ENCODE results near the gene RNF103.

Gene RNF103

GRCh38 chr2:86570059-86570458 lies 53.6 kb downstream of the RNF103 start:
- Histone ChIP-seq H3K9me3 (ENCODE audit: control insufficient read depth, insufficient read depth, low read depth, low read length) (no peaks in the 10 kb centered on the region), H3K27ac (ENCODE audit: extremely low read depth, low read depth, low read length) (no peak overlapping the region), H3K4me1 (ENCODE audit: control insufficient read depth, insufficient read depth, low read length) (no peaks in the 10 kb centered on the region), H3K4me3 (ENCODE audit: low read depth, low read length) (no peak overlapping the region), H3K36me3 (ENCODE audit: control insufficient read depth in 2 of 2, insufficient read depth in 1 of 2, low read length in 2 of 2) (no peaks in the 10 kb centered on the region)
- POLR2A ChIA-PET, result no interaction called here
- no peak for TF ChIP-seq ZNF362 (tag by site-specific recombination; IDR thresholded peaks at IDR 0.05)
- TF ChIP-seq ZNF596 (tag by site-specific recombination; IDR thresholded peaks at IDR 0.05), result no peak
- TF ChIP-seq ZNF324 (tag by site-specific recombination; IDR thresholded peaks at IDR 0.05), result no peak
- no peak for TF ChIP-seq RBAK (tag by site-specific recombination; IDR thresholded peaks at IDR 0.05)
- TF ChIP-seq ZNF248 (tag by site-specific recombination; IDR thresholded peaks at IDR 0.05), result no peak
- no peak for TF ChIP-seq BCL11B (tag by site-specific recombination; IDR thresholded peaks at IDR 0.05; ENCODE audit: low read depth)
- TF ChIP-seq GLI4 (tag by site-specific recombination; IDR thresholded peaks at IDR 0.05), result no peak
- TF ChIP-seq TRIM28 (IDR thresholded peaks at IDR 0.05; ENCODE audit: borderline replicate concordance, low read length), result no peak
- TF ChIP-seq ZNF488 (tag by site-specific recombination; IDR thresholded peaks at IDR 0.05), result no peak
- no peak for TF ChIP-seq ZNF76 (tag by site-specific recombination; IDR thresholded peaks at IDR 0.05; ENCODE audit: borderline replicate concordance, low read depth)
- TF ChIP-seq, protein P1, sequence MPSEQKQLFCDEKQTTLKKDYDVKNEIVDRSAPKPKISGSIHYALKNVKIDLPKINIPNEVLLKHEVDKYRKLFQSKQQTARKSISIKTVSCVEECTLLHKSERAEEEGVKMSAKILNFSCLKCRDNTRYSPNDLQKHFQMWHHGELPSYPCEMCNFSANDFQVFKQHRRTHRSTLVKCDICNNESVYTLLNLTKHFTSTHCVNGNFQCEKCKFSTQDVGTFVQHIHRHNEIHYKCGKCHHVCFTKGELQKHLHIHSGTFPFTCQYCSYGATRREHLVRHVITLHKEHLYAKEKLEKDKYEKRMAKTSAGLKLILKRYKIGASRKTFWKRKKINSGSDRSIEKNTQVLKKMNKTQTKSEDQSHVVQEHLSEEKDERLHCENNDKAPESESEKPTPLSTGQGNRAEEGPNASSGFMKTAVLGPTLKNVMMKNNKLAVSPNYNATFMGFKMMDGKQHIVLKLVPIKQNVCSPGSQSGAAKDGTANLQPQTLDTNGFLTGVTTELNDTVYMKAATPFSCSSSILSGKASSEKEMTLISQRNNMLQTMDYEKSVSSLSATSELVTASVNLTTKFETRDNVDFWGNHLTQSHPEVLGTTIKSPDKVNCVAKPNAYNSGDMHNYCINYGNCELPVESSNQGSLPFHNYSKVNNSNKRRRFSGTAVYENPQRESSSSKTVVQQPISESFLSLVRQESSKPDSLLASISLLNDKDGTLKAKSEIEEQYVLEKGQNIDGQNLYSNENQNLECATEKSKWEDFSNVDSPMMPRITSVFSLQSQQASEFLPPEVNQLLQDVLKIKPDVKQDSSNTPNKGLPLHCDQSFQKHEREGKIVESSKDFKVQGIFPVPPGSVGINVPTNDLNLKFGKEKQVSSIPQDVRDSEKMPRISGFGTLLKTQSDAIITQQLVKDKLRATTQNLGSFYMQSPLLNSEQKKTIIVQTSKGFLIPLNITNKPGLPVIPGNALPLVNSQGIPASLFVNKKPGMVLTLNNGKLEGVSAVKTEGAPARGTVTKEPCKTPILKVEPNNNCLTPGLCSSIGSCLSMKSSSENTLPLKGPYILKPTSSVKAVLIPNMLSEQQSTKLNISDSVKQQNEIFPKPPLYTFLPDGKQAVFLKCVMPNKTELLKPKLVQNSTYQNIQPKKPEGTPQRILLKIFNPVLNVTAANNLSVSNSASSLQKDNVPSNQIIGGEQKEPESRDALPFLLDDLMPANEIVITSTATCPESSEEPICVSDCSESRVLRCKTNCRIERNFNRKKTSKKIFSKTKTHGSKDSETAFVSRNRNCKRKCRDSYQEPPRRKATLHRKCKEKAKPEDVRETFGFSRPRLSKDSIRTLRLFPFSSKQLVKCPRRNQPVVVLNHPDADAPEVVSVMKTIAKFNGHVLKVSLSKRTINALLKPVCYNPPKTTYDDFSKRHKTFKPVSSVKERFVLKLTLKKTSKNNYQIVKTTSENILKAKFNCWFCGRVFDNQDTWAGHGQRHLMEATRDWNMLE (tag by site-specific recombination; conservative IDR thresholded peaks at IDR 0.05; ENCODE audit: low read depth), result no peak
- TF ChIP-seq SCRT1 (tag by site-specific recombination; IDR thresholded peaks at IDR 0.05; ENCODE audit: borderline replicate concordance), result no peak
- TF ChIP-seq MEIS1 (CRISPR knock-in tag; IDR thresholded peaks at IDR 0.05; ENCODE audit: borderline replicate concordance), result no peak
- TF ChIP-seq ZNF704 (tag by site-specific recombination; IDR thresholded peaks at IDR 0.05), result no peak
- TF ChIP-seq ZNF335 (tag by site-specific recombination; conservative IDR thresholded peaks at IDR 0.05), result no peak
- CTCF ChIA-PET, result no interaction called here

- ChIA-PET POLR2A (no interaction called here), CTCF (no interaction called here)
- H3K36me3 ChIP-seq (ENCODE audit: control insufficient read depth in 2 of 2, insufficient read depth in 1 of 2, low read length in 2 of 2), result no peaks in the 10 kb centered on the region
- no peak overlapping the region for H3K4me3 ChIP-seq (ENCODE audit: low read depth, low read length)
- H3K4me1 ChIP-seq (ENCODE audit: control insufficient read depth, insufficient read depth, low read length), result peaks cover 4% of the 10 kb centered on the region; the same call in 1 of the 2 replicates
- TF ChIP-seq ZNF529 (tag by site-specific recombination; IDR thresholded peaks at IDR 0.05; ENCODE audit: insufficient replicate concordance), result no peak
- TF ChIP-seq ZNF433 (tag by site-specific recombination; IDR thresholded peaks at IDR 0.05; ENCODE audit: low read depth), result no peak
- TF ChIP-seq ZNF211 (tag by site-specific recombination; IDR thresholded peaks at IDR 0.05; ENCODE audit: low read depth), result no peak
- no peak for TF ChIP-seq KLF1 (tag by site-specific recombination; IDR thresholded peaks at IDR 0.05)
- no peak for TF ChIP-seq GLI4 (tag by site-specific recombination; IDR thresholded peaks at IDR 0.05)
- TF ChIP-seq KLF7 (tag by site-specific recombination; IDR thresholded peaks at IDR 0.05; ENCODE audit: borderline replicate concordance), result no peak
- H3K9me3 ChIP-seq (ENCODE audit: control insufficient read depth, insufficient read depth, low read depth, low read length), result no peaks in the 10 kb centered on the region
- H3K27ac ChIP-seq (ENCODE audit: extremely low read depth, low read depth, low read length), result no peak overlapping the region
These were observed 56.9 kb downstream of the RNF103 start for GRCh38 chr2:86566821-86567190.

All from HEK293 (cell line).